Mammary microvascular endothelial cell (primary cell): ENCODE results near the gene FRMD7. TPM values are rescaled to one million over a fixed set of nuclear protein-coding genes. Genes with fewer than 3 reads are reported as not detected.

ENCODE experiments used
- total RNA-seq: library from RNA; depleted of rRNA; stranded (reverse); fragments of >200 nt; gene quantifications from 2 replicates; pipeline ENCODE4 v1.2.3, GENCODE V29; 2015

The FRMD7 gene, protein sequence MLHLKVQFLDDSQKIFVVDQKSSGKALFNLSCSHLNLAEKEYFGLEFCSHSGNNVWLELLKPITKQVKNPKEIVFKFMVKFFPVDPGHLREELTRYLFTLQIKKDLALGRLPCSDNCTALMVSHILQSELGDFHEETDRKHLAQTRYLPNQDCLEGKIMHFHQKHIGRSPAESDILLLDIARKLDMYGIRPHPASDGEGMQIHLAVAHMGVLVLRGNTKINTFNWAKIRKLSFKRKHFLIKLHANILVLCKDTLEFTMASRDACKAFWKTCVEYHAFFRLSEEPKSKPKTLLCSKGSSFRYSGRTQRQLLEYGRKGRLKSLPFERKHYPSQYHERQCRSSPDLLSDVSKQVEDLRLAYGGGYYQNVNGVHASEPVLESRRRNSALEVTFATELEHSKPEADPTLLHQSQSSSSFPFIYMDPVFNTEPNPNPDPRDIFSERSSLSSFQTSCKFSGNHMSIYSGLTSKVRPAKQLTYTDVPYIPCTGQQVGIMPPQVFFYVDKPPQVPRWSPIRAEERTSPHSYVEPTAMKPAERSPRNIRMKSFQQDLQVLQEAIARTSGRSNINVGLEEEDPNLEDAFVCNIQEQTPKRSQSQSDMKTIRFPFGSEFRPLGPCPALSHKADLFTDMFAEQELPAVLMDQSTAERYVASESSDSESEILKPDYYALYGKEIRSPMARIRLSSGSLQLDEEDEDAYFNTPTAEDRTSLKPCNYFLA
- not detected in 2 replicates for total RNA-seq

DNA sequence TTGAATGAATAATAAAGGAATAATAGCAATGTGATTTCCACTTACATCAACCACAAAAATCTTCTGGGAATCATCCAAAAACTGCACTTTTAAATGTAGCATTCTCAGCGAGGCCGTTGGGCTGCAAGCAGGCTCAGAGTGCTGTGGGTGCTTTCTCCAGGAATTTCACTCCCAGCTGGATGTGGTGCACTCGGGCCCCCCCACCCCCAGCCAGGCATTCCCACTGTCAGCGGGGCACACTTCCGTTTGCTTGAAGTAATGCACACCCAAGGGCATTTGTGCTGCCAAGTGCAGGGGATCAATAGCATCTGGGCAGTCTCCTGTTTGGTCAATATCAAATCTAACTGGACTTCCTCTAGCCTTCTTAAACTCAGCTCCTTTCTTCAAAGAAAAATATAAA, at the start of gene FRMD7:
Gene FRMD7 (minus strand): TSS at position 278 of the 400 bp plus-strand sequence. CDS start 176 bp downstream, at position 102.

Other genes with a start within 250 kb of the FRMD7 start
- gene STK26, start 104.7 kb downstream of the FRMD7 start, total RNA-seq: 2.5 and 2.9 TPM in 2 replicates
- 14.9 and 16.3 TPM in 2 replicates for gene RAP2C, start 91.4 kb upstream of the FRMD7 start, total RNA-seq